ENCODE results near the gene LRBA.

- TF ChIP-seq CTCF (IDR thresholded peaks at IDR 0.05) (no peak), POLR2A (IDR thresholded peaks at IDR 0.05) (no peak)
These were observed 297.1 kb downstream of the LRBA start for GRCh38 chr4:150717952-150718351.

Measured in breast epithelium (tissue), 3 donors.